ENCODE results near the gene BYSL. TPM values are rescaled to one million over a fixed set of nuclear protein-coding genes. Genes with fewer than 3 reads are reported as not detected.

Gene BYSL
- total and polyA plus RNA-seq, 8 donors: 12.6 to 24.9 (median 23.6) TPM

DNA sequence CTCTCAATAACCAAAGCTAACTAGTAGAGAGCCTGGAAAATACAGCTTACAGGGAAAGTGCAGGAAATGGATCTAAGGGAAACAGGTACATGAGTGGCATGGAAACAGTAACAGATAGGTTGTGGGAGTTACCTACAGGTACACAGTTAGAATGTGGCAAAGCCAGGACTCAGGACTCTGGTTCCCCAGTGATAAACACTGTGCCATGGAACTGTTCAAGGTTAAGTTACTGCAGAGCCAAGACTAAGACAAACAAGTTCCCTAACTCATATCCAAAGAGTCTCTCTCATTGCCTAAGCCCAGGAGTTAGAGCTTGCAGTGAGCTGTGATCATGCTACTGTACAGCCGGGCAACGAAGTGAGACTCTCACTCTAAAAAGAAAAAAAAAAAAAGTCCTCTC lies 7.0 kb upstream of the BYSL start:
- Histone ChIP-seq H3K36me3 (peaks cover 0 to 65% of the 10 kb centered on the region in 2 donors), H3K9me3 (no peaks in the 10 kb centered on the region), H3K4me1 (peaks cover 0 to 28% of the 10 kb centered on the region in 2 donors), H3K4me3 (no peak overlapping the region), H3K27ac (peak overlapping the region in 1 of 2 donors; percentile 45), H3K27me3 (no peaks in the 10 kb centered on the region)
- TF ChIP-seq, protein P1, sequence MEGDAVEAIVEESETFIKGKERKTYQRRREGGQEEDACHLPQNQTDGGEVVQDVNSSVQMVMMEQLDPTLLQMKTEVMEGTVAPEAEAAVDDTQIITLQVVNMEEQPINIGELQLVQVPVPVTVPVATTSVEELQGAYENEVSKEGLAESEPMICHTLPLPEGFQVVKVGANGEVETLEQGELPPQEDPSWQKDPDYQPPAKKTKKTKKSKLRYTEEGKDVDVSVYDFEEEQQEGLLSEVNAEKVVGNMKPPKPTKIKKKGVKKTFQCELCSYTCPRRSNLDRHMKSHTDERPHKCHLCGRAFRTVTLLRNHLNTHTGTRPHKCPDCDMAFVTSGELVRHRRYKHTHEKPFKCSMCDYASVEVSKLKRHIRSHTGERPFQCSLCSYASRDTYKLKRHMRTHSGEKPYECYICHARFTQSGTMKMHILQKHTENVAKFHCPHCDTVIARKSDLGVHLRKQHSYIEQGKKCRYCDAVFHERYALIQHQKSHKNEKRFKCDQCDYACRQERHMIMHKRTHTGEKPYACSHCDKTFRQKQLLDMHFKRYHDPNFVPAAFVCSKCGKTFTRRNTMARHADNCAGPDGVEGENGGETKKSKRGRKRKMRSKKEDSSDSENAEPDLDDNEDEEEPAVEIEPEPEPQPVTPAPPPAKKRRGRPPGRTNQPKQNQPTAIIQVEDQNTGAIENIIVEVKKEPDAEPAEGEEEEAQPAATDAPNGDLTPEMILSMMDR (IDR thresholded peaks at IDR 0.05): no peak
- no peak for DNase-seq
- no peak for ATAC-seq
- intact Hi-C loops (cut with DNase I): no loop called here

- Histone ChIP-seq H3K9me3 (no peaks in the 10 kb centered on the region), H3K4me1 (peaks cover 0 to 34% of the 10 kb centered on the region in 2 donors), H3K27ac (peak overlapping the region in 1 of 2 donors; percentile 45), H3K36me3 (peaks cover 0 to 59% of the 10 kb centered on the region in 2 donors), H3K27me3 (no peaks in the 10 kb centered on the region), H3K4me3 (no peak overlapping the region)
- no peak for ATAC-seq
- intact Hi-C loops (cut with DNase I): no loop called here
- no peak for DNase-seq
- TF ChIP-seq, protein P1 (IDR thresholded peaks at IDR 0.05): no peak
Measured at GRCh38 chr6:41914869-41915530, 6.3 kb upstream of the BYSL start.

GRCh38 chr6:41917528-41917927 lies 3.8 kb upstream of the BYSL start:
- ATAC-seq (no peak), DNase-seq (no peak)
- Histone ChIP-seq H3K9me3 (no peaks in the 10 kb centered on the region), H3K36me3 (peaks cover 0 to 43% of the 10 kb centered on the region in 2 donors), H3K27ac (peak overlapping the region in 1 of 2 donors; percentile 23), H3K27me3 (no peaks in the 10 kb centered on the region), H3K4me3 (no peak overlapping the region), H3K4me1 (peaks cover 3 to 51% of the 10 kb centered on the region in 2 donors)
- TF ChIP-seq, protein P1 (IDR thresholded peaks at IDR 0.05): no peak
- intact Hi-C loops (cut with DNase I): no loop called here

GRCh38 chr6:41921712-41921998 lies 356 bp downstream of the BYSL start:
- intact Hi-C loops (cut with DNase I): no loop called here
- Histone ChIP-seq H3K36me3 (peaks cover 0 to 11% of the 10 kb centered on the region in 2 donors), H3K4me3 (peak overlapping the region; percentile 77 to 86), H3K27ac (peak overlapping the region; percentile 97 to 99), H3K9me3 (no peaks in the 10 kb centered on the region), H3K4me1 (peaks cover 3 to 56% of the 10 kb centered on the region in 2 donors), H3K27me3 (no peaks in the 10 kb centered on the region)
- ATAC-seq (peak; percentile 33), DNase-seq (no peak)
- TF ChIP-seq, protein P1 (IDR thresholded peaks at IDR 0.05): no peak

DNA sequence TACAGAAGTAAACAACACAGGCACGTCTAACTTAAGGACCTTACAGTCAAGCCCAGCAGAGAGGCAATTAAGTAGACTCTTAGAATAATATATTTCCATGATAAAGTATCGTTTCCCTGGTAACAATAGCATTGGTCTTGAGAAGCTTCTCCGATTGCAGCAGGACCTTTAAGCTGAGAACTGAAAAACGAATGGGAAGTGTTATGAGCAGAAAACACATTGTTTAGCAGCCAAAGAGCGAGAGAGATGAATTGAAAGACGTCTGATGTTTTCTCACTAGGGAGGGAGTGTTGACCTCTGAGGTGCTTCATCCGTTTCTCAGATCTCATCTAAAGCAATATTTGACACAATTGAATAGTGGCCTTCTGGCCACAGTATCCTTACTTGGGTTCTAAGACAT lies 855 bp downstream of the BYSL start:
- Histone ChIP-seq H3K27ac (peak overlapping the region in 1 of 2 donors; percentile 97), H3K36me3 (peaks cover 0 to 9% of the 10 kb centered on the region in 2 donors), H3K27me3 (no peaks in the 10 kb centered on the region), H3K9me3 (no peaks in the 10 kb centered on the region), H3K4me1 (peaks cover 3 to 56% of the 10 kb centered on the region in 2 donors), H3K4me3 (peak overlapping the region; percentile 77 to 86)
- intact Hi-C loops (cut with DNase I): no loop called here
- ATAC-seq (no peak), DNase-seq (no peak)
- TF ChIP-seq, protein P1 (IDR thresholded peaks at IDR 0.05): no peak

All from left lung (tissue), 10 donors.